GM21526 (cell line): ENCODE data around the gene AKAP17A.

ENCODE experiments used
- ATAC-seq: cut with Tn5 transposase; IDR thresholded peaks from one replicate; pipeline ENCODE4 v1.9.1; 2021; ENCODE audit warnings: moderate library complexity; ENCODE audit not compliant: unreplicated experiment, low FRiP score

AKAP17A gene

GRCh38 chrX:1581132-1581531 is 10.3 kb upstream of the AKAP17A start:
- no peak for ATAC-seq

GRCh38 chrX:1582686-1583437 is 8.5 kb upstream of the AKAP17A start:
- ATAC-seq = peak; percentile 65

- ATAC-seq = no peak
Observed at GRCh38 chrX:1584237-1585011, 7.0 kb upstream of the AKAP17A start.

GRCh38 chrX:1587161-1587560 is 4.2 kb upstream of the AKAP17A start:
- ATAC-seq = no peak

- no peak for ATAC-seq
Observed at GRCh38 chrX:1589356-1590130, 1.9 kb upstream of the AKAP17A start.

GRCh38 chrX:1591863-1592469 is 562 bp downstream of the AKAP17A start:
- ATAC-seq = peak; percentile 3

- ATAC-seq = peak; percentile 36
Observed at GRCh38 chrX:1592470-1593142, 1.2 kb downstream of the AKAP17A start.

GRCh38 chrX:1593286-1594271 is 2.2 kb downstream of the AKAP17A start:
- ATAC-seq = no peak

GRCh38 chrX:1595711-1596060 is 4.3 kb downstream of the AKAP17A start:
- no peak for ATAC-seq

- no peak for ATAC-seq
Observed at GRCh38 chrX:1596676-1597344, 5.4 kb downstream of the AKAP17A start.

GRCh38 chrX:1597345-1598020 is 6.1 kb downstream of the AKAP17A start:
- ATAC-seq = no peak

GRCh38 chrX:1598021-1598875 is 6.8 kb downstream of the AKAP17A start:
- ATAC-seq = no peak

- ATAC-seq = no peak
Observed at GRCh38 chrX:1598876-1599790, 7.7 kb downstream of the AKAP17A start.

GRCh38 chrX:1599791-1600405 is 8.5 kb downstream of the AKAP17A start:
- no peak for ATAC-seq

GRCh38 chrX:1600406-1601050 is 9.1 kb downstream of the AKAP17A start:
- ATAC-seq = no peak
